ENCODE results near the gene EHBP1.
"Not testable (repeated sequence)": the region's sequence is repeated elsewhere in the genome, so short reads cannot be mapped to it uniquely, and the experiment has no call there.

EHBP1 gene

DNA sequence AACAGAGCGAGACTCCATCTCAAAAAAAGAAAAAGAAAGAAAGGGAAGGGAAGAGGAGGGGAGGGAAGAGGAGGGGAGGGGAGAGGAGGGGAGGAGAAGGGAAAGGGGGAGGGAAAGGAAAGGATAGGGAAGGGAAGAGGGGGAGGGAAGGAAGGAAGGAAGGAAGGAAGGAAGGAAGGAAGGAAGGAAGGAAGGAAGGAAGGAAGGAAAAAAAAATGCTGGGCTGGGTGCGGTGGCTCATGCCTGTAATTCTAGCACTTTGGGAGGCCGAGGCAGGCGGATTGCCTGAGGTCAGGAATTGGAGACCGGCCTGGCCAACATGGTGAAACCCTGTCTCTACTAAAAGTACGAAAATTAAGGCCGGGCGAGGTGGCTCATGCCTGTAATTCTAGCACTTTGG is 314.2 kb downstream of the EHBP1 start:
- DNase-seq (ENCODE audit: low spot score) = not testable (repeated sequence)

DNA sequence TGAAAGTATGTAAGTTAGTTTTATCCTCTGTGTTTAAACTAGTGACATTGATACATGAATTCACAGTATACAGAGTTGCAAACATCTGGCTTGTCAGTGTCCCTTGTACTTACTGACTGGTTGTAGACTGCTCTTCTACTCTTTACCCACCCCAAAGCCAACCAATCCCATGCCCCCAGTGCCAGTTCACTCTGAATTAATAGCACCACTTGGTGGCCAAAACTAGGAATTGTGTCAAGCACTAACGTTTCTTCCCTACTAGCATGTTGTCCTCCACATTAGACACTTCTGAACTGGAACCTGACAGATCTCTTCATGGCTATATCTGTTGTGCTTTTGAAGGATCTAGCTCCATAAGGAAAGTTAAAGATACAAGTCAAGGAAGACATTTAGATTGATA is 317.9 kb downstream of the EHBP1 start:
- DNase-seq (ENCODE audit: low spot score) = peak; percentile 75

DNA sequence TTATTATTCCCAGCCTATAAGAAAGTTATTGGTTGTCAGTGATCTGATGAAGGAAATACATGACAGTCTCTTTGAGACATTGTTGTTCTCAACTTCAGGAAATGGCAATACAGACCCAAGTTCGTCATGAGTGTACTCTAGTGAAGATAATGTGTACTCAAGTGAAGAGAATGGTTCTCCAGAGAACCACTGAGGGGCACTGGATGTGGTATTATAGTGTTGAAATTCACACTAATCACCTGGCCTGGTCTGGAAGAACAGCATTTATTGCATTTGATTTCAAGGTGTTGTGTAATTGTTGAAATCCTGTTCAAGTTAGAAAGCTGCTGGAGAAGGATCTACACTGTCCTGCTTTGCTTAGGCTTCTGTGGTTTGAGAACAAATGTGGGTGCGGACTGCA is 321.7 kb downstream of the EHBP1 start:
- DNase-seq (ENCODE audit: low spot score) = no peak

DNA sequence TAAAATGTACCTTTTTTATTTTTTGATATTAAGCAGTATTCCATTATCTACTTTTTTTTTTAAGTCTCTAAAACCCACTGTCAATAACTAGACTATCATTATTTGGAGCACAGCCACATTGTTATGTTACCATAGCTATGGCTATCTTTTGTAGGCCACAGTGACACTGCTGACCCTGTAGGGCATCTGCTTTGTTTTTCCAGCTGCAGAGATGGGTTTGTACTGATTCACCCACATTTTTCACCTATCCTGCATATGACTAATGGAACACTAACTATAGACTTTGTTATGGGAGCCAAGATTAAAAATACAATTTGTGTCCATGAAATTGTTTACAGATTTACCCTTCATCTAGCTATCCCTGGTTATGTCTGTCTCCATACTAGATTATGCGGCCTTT is 323.5 kb downstream of the EHBP1 start:
- DNase-seq (ENCODE audit: low spot score) = no peak

DNA sequence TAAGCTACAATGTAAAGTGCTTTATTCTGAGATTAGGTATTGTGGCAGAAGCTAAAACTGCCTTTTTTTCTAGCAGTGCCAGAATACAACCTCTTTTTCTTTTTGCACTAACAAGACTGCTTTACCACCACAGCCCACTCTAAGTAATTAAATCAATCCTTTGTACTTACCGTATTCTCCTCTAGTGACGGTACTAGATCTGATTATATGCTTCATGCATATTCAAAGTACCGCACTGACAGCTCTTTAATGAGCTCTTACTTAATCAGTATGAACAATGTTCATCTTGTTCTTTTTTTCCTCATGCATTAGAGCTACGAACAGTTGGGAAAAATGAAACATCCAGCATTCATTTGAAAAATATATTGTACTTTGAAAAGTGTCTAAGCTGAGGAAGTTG is 329.0 kb downstream of the EHBP1 start:
- no peak for DNase-seq (ENCODE audit: low spot score)

DNA sequence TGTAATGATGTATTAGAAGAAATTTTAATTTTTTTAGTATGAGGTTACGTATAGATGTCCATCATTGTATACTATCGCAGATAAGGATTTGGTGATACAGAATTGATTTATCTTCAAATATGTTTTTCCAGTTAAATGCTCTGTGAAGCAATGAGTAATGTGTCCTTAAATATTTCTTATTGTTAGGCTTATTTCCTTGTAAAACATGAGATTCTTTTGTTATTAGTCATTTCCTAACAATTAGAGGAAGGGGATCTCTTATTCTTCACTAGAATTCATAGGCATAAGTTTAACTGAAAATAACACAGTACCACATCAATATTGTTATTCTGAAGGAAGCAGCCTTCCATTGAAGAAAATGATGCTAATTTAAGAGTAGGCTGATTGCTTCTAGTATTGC is 329.7 kb downstream of the EHBP1 start:
- DNase-seq (ENCODE audit: low spot score) = no peak

DNA sequence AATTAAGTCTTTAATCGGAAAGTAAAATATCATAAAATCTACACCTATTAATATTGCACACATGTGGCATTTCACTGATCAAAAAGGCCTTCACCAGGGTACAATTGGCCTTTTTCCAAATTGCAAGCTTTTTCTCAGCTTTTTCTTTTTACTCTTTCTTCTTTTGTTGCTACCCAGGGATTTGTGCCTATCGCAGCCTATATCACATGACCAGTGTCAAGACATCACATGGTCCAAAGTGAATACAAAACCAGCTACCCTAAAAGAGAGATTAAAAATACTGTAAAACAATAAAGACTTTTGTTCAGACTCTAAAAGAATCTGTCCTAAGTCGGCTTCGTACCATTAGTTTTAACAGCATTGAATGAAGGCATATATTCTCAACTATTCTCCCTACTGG is 330.1 kb downstream of the EHBP1 start:
- DNase-seq (ENCODE audit: low spot score) = no peak

DNA sequence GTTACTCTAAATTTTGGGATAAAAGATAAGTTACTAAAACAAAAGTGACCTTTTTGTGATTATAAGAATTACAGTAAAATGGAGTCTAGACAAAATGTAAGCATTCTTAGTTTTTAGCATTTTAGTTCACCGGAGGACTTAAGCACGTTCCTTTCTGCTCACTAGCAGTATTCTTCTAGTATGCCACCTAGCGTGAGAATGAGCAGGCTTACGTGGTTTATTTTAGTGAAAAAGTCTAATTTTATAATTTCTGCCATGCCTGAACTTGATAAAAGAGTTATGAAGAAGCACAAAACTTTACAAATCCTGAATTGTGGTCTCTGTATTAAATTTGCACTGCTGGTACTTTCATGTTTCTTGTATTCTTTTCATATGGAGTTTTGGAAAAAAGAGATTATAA is 332.5 kb downstream of the EHBP1 start:
- DNase-seq (ENCODE audit: low spot score) = no peak

DNA sequence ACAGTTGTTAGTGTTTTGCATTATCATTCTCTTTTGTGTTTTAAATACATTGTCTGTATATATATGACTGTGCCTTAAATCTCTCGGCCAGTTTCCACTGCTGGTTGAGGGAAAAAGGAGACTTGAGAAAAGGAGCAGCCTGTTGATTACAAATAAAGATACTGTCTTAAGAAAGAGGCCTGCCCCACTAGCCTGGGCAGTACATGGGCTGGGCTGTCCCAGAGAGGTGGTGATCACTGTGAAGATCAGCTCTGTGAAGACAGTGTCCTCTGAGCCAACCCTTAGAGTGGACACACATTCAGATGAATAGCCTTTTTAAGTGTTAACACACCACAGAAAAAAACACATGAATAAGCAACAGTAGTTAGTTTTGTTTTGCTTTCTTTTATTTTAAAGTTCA is 335.1 kb downstream of the EHBP1 start:
- DNase-seq (ENCODE audit: low spot score) = no peak

DNA sequence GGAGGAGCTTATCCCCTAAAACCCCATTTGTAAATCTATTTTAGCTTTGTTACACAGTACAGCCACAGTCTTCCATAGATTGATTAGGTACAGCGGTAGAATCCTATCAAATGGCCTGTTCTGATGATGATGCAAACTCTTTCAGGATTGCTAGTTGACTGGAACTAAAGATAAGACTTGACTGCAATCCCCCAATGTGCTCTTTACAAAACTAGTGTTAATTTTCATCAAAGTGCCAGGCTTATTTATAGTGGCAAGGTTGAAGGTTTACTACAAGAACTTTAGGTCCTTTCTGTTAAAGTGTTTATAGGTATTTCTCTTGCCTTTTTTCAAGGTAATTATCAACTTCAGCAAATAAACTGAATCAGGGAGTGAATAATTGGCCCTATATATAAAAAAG is 336.1 kb downstream of the EHBP1 start:
- no peak for DNase-seq (ENCODE audit: low spot score)

DNA sequence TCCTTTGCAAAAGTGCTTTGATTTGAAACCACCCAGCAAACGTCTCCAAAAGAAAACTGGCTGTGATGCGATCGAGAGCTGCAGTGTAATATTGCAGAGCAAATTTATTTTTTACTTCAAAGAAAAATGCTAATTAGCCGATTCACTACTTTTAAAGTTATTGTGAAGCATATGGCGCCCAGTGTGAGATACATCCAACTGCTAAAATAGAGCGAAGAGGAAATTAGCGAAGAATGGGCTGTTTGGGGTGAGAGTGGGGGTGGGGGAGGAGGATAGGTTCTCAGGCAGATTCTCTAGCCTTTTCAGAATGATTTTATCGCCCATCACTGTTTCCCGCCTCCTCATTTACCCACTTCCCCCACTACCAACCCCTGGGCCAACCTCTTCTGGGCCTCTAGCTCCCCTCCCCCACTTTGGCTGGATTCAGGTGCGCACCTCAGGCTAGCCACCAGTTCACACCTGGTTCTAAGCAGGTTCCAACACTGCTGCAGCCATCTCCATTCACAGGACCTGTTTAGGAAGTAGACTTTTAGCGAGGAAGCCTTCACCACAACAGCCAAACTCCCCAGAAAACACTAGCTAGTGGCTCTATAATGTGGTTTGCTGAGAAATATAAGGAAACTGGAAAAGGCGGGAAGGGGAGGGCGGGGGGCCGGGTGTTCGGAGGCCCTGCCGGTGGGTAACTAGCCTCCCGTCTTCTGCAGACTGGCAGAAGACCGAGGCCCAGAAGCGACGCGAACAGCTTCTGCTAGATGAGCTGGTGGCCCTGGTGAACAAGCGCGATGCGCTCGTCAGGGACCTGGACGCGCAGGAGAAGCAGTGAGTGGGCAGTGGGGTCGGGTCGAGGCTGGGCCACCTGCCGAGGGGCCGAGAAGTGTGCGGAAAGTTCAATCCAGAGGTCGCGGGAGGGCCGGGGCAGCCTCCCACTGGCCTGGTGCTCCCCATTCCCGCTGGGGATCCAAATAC is 339.1 kb downstream of the EHBP1 start:
- no peak for DNase-seq (ENCODE audit: low spot score)

DNA sequence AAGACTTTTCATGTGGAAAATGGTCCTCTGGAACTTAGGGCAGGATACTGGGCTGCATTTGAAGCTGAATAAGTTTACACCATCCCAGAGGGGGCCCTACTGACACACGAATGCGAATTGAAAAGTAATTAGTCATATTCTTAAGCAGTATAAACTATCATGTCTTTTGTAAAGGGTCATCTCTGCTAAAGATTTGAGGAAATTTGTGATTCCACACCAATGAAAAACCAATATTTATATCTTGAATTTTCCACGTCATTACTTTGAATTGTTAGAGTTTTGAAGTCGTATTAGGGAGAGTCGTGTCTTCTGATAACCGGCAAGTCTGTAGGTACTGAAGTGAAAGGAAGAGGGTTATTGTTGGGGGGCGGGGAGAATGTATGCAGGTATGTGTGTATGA is 341.0 kb downstream of the EHBP1 start:
- no peak for DNase-seq (ENCODE audit: low spot score)

DNA sequence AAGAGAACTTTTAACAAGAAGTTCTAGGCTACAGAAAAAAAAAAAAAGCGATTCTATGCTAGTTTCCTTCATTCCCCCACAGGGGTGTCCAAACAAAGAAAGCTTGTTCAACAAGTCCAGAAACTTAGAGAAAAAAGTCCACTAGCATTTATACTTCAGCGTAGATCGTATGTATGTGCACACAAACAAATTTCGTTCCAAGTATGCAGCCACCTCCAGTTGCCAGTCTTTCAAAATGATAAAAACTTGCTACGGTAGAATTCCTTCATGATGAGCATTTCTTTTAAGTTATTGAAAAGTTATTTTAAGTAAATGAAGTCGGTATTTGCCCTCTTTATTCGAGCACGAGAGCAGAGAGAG is 341.4 kb downstream of the EHBP1 start:
- DNase-seq (ENCODE audit: low spot score) = no peak

DNA sequence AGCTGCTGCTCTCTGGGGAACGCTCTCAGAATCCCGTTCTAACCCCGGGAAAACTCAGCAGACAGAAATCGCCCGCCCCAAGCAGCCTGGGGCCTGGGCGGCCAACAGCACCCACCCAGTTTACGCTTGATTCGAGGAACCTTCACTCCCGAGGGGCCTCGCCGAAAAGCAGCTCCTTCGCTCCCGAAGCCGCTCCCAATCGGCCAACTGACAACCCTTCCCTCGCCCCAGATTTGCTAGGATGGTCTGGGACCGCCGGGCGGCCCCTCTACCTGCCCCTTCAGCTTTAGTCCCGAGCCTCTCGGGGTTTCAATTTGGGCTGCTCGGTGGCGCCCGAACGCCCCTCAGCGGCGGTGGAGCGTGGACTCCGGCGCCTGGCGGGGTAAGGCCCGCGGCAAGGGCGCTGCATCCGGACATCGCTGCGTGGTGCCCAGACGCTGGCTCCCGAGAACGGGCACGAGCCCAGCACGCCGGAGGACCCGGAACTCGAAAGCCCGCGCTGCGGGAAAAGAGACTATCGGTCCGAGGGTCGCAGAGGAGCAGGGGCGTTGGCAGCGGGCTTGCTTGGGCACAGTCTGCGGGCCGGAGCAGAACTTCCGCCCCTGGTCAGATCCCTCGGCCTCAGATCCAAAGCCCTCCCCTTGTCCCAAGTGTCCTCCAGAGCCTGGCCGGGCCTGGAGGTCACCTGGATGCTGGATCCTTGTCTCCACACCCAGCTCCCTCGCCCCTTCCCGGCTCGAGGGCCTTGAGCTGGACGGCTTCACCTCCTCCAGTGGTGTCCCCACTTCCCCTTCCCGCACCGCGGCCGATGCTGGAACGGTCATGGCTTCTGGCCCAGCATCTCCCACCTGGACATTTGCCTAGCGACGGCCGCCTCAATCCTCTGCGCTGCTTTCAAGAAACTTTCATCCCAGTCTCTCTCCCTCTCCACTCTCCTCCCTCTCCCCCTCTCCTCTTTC is 342.1 kb downstream of the EHBP1 start:
- no peak for DNase-seq (ENCODE audit: low spot score)

DNA sequence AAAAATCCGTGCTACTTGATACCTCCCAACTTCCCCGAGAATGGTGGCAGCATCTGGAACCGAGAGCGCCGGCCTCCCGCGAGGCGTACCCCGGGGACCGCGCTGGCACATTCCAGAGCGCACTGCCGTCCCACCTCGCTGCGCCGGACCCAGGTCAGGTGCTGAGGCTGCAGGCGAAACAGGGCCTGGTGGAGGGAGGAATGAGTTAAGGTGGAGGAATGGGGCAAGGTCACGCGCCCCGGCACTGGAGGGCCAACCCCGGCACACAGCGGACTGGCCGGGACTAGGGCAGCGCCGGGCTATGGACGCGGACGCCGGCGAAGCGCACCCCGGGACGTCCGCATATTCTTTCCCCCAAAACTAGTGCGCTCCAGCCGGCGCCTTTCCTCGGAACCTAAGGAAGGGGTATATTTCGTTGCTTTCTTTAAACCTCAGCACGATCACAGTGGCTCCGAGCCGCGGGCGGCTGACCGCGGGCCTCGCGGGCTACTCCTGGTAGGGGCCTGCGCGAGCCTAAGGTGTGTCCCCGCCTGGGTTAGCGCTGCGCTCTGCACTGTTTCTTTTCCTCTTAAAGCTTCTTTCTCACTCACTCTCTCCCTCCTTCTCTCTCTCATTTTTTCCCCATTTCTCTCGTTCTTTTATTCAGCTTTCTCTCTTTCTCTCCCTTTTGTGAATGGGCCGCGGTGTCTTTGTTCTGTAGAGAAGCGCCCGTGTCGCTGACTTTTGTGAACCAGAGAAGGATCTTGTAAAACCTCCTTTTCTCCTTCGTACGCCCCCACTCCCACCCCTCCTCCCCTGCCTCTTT is 343.1 kb downstream of the EHBP1 start:
- DNase-seq (ENCODE audit: low spot score) = no peak

DNA sequence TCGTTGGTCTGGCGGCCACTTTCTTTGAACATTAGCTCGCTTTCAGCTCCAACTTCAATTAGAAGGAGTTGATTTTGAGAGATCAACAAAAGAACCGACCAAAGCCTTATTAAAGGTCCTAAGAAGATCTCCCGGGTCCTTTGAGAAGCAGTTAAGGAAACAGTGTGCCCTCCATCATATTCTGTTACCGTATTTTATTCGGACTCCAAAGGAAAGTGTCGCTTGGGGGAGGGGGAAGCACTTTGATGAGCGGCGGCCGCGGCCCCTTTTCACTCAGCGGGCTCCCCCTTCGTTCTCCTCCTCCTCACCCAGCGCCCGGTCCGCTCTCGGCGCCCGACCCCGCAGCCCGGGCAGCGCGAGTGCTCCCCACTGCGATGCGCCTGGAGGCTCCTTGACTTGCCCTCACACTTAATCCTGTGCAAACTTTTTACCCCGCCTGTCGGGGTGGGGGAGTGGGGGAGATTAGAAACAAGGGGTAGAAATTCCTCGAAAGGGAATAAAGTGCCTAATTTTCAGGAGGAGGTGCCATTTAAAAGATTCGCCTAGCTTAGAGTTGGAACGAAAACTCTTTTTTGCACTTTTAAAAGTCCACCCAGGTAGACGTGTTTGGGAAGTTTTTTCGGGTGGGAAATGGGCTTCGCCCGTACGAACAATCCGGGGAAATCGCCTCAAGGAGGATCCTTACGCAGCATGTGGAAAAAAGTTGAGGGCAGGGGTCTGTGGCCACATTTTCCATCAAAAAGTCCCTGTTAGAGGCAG is 343.9 kb downstream of the EHBP1 start:
- DNase-seq (ENCODE audit: low spot score) = no peak

DNA sequence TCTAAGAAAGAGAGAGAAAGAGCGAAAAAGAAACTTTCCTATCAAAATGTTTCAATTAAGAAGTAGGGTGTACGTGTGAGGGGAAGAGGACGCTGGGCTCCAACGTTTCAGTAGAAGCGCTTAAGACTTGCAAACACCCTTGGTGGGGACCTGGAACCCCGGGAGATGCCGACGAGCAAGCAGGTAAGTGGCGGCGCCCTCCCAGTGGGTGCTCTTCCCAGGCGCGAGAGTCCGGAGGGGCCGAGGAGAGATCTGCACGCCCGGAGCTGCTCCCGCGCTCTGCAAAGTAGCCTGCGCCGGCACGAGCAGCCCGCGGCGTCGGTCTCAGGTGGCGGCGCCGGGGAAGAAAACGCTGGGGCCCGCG is 344.4 kb downstream of the EHBP1 start:
- DNase-seq (ENCODE audit: low spot score) = no peak

DNA sequence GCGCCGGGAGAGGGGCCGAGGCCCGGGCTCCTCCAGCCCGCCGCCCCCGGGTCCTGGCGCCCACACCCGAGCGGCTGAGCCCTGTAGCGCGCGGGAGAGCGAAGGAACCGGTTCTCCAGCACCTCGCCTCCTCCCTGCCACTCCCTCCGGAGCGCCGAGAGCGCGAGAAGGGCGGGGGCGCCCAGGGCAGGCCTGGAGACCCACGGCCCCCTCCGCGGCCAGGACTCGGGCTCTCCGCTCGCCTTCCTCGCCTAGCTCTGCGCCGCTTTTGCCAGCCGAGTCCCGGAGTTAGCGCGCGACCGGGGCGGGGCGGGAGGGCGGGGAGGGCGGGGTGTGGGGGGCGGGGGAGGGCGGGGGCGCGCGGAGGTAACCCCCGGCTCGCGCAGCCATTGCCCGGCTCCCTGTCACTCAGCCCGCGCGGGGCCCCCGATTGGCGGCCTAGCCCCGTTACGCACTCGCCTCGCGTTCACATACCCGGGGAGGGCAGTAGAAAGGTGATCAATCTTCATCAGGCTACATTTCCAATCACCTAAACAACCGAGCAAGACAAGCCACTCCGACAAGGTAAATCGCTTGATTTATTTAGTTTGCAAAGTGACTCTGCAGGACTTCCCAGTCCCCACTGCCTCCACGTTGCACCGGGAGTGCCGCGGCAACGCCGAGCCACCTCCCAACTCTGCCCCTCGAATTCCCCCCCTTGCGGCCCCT is 345.0 kb downstream of the EHBP1 start, which contains the start of gene OTX1:
OTX1 (plus strand) TSS at position 497 of the 708 bp plus-strand sequence. CDS start 2,161 bp downstream, outside the sequence.
- peak; percentile 89 for DNase-seq (ENCODE audit: low spot score)

DNA sequence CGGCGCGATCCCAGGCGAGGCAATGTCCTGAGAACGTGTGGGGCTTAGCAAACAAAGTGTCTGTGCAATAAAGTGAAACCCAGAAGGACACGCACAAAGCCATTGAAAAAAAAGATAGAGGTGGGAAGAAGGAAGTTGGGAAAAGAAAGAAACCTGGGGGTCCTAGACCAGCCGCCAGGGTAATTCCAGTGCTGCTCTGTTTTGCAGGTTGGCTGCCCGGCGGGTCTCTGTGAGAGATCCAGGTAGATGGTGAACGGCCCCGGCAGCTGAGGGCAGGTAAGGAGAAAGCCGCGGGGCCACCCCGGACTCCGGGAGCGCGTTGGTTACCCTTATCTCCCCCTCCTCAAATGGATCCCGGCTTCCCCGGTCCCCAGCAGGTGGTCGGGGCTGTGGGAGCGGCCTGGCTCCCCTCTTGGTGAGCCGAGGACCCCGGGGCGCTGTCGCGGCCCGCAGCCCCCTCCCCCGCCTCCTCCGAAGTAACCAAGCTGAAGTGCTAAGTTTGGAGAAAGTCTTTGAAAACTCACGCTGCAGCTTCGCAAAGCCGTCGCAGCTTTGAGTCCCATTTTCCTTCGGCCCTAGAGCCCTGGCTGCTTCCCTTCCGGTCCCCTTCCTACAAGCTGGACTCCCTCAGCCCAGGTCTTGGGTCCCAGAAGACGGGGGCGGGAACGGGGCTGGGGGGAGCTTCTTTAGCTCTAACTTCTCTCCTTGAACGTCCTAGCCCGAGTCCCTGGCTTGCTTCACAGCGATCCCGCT is 345.7 kb downstream of the EHBP1 start:
- DNase-seq (ENCODE audit: low spot score) = no peak

DNA sequence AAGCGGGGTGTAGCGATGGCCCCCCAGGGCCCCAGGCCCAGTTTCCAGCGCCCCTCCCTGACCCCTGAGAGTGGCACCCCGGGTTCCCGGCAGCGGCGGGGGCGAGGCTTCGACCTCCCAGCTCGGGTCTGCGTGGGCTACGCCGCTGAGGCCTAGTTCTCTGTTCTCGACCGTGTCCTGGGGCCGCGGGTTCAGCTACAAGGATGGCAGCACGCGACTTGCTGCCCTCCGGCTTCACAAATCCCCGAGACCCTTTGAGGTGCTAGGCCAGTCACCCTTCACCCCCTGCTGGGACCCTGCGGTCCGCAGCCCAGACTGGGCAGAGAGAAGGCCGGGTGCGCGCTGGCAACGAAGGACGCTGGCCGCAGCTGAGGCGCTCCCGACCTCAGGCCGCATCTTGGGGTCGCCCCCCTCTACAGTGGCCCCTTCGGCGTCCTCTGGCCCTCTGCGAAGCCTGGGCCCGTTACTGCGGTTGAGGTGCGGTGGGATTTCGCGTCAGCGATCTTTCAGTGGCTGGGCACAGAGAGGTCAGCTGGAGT is 346.4 kb downstream of the EHBP1 start:
- DNase-seq (ENCODE audit: low spot score) = no peak
